Activated T-helper 2 cell treated with anti-CD3 and anti-CD28 coated beads, Interferon-gamma antibody, Interleukin-2, Interleukin-4, amounts not matched to agents 10 μg/mL and 5 μg/mL and 100 μg/mL, durations not matched to agents 14 hours and 24 hours and 36 hours (primary cell): ENCODE results near the gene ISG20. TPM values are rescaled to one million over a fixed set of nuclear protein-coding genes. Genes with fewer than 3 reads are reported as not detected.

Experiments
- DNase-seq: peaks from one replicate; pipeline ENCODE4 v3.0.0; 2021; ENCODE audit warnings: low spot score
- H3K27ac Mint-ChIP-seq: one replicate; pipeline ENCODE4 v1.8.0; 2021; ENCODE audit warnings: mixed read lengths
- H3K27me3 Mint-ChIP-seq: one replicate; pipeline ENCODE4 v1.8.0; 2021; ENCODE audit warnings: low read depth, mixed read lengths
- H3K36me3 Mint-ChIP-seq: one replicate; pipeline ENCODE4 v1.8.0; 2021; ENCODE audit warnings: low read depth, mixed read lengths
- H3K4me1 Mint-ChIP-seq: one replicate; pipeline ENCODE4 v1.8.0; 2021; ENCODE audit warnings: low read depth, mixed read lengths
- H3K4me3 Mint-ChIP-seq: one replicate; pipeline ENCODE4 v1.8.0; 2021; ENCODE audit warnings: low read depth, mild to moderate bottlenecking, moderate library complexity, mixed read lengths
- H3K9me3 Mint-ChIP-seq: one replicate; pipeline ENCODE4 v1.8.0; 2021; ENCODE audit warnings: mixed read lengths
- intact Hi-C: fragments of 100-400 bp; cut with micrococcal nuclease; formaldehyde crosslinking; loops from one replicate; pipeline ENCODE4 v1.15.1; 2023
- total RNA-seq: library from RNA; stranded (reverse); gene quantifications from 2 replicates; pipeline ENCODE4 v1.2.3, GENCODE V29; 2022

The ISG20 gene
- total RNA-seq, 1 donor from 2014 or later = 36.3 TPM

GRCh38 chr15:88612186-88612796 lies 26.5 kb upstream of the ISG20 start:
- Mint-ChIP-seq H3K9me3 (no peaks in the 10 kb centered on the region), H3K36me3 (no peaks in the 10 kb centered on the region), H3K27me3 (peaks cover 46% of the 10 kb centered on the region), H3K4me3 (no peak overlapping the region), H3K27ac (no peak overlapping the region), H3K4me1 (peaks cover 6% of the 10 kb centered on the region)
- no peak for DNase-seq
- intact Hi-C loops = loop anchor here (5.0 kb wide), 1 partner anchor 135 kb away; no protein-coding TSS in a partner anchor

GRCh38 chr15:88613074-88613944 lies 25.5 kb upstream of the ISG20 start:
- Mint-ChIP-seq H3K27ac (no peak overlapping the region), H3K4me3 (no peak overlapping the region), H3K4me1 (peaks cover 5% of the 10 kb centered on the region), H3K27me3 (peaks cover 38% of the 10 kb centered on the region), H3K36me3 (no peaks in the 10 kb centered on the region), H3K9me3 (no peaks in the 10 kb centered on the region)
- no peak for DNase-seq
- intact Hi-C loops = loop anchor here (5.0 kb wide), 1 partner anchor 136 kb away; no protein-coding TSS in a partner anchor

GRCh38 chr15:88615303-88616107 lies 23.3 kb upstream of the ISG20 start:
- Mint-ChIP-seq H3K36me3 (no peaks in the 10 kb centered on the region), H3K4me3 (no peak overlapping the region), H3K27me3 (peaks cover 19% of the 10 kb centered on the region), H3K4me1 (no peaks in the 10 kb centered on the region), H3K27ac (no peak overlapping the region), H3K9me3 (no peaks in the 10 kb centered on the region)
- intact Hi-C loops = no loop called here
- DNase-seq = no peak

- Mint-ChIP-seq H3K4me1 (peaks cover 5% of the 10 kb centered on the region), H3K36me3 (no peaks in the 10 kb centered on the region), H3K9me3 (no peaks in the 10 kb centered on the region), H3K27me3 (peaks cover 18% of the 10 kb centered on the region), H3K4me3 (no peak overlapping the region), H3K27ac (no peak overlapping the region)
- intact Hi-C loops = no loop called here
- no peak for DNase-seq
These were observed 22.6 kb upstream of the ISG20 start for GRCh38 chr15:88616240-88616639.

- Mint-ChIP-seq H3K27me3 (peaks cover 15% of the 10 kb centered on the region), H3K27ac (no peak overlapping the region), H3K9me3 (no peaks in the 10 kb centered on the region), H3K4me3 (no peak overlapping the region), H3K36me3 (peaks cover 8% of the 10 kb centered on the region), H3K4me1 (peaks cover 7% of the 10 kb centered on the region)
- no peak for DNase-seq
- intact Hi-C loops = no loop called here
These were observed 21.6 kb upstream of the ISG20 start for GRCh38 chr15:88617031-88617722.

GRCh38 chr15:88617790-88618189 lies 21.0 kb upstream of the ISG20 start:
- DNase-seq = no peak
- H3K9me3 Mint-ChIP-seq = no peaks in the 10 kb centered on the region
- no peak overlapping the region for H3K27ac Mint-ChIP-seq
- intact Hi-C loops = no loop called here
- peaks cover 13% of the 10 kb centered on the region for H3K27me3 Mint-ChIP-seq
- peaks cover 14% of the 10 kb centered on the region for H3K36me3 Mint-ChIP-seq
- H3K4me3 Mint-ChIP-seq = no peak overlapping the region
- H3K4me1 Mint-ChIP-seq = peaks cover 13% of the 10 kb centered on the region

- no peaks in the 10 kb centered on the region for H3K9me3 Mint-ChIP-seq
- peaks cover 7% of the 10 kb centered on the region for H3K27me3 Mint-ChIP-seq
- DNase-seq = no peak
- H3K4me3 Mint-ChIP-seq = no peak overlapping the region
- no peak overlapping the region for H3K27ac Mint-ChIP-seq
- H3K36me3 Mint-ChIP-seq = peaks cover 21% of the 10 kb centered on the region
- intact Hi-C loops = no loop called here
- H3K4me1 Mint-ChIP-seq = peaks cover 22% of the 10 kb centered on the region
These were observed 20.1 kb upstream of the ISG20 start for GRCh38 chr15:88618686-88619085.

- H3K27ac Mint-ChIP-seq = no peak overlapping the region
- H3K4me3 Mint-ChIP-seq = no peak overlapping the region
- H3K4me1 Mint-ChIP-seq = peaks cover 31% of the 10 kb centered on the region
- peaks cover 30% of the 10 kb centered on the region for H3K36me3 Mint-ChIP-seq
- intact Hi-C loops = loop anchor here (10.0 kb wide), 2 partner anchors 395 to 715 kb away; partner anchors contain the start of gene POLG
- no peak for DNase-seq
- H3K9me3 Mint-ChIP-seq = no peaks in the 10 kb centered on the region
- H3K27me3 Mint-ChIP-seq = peaks cover 3% of the 10 kb centered on the region
These were observed 19.0 kb upstream of the ISG20 start for GRCh38 chr15:88619796-88620195.

- no peaks in the 10 kb centered on the region for H3K9me3 Mint-ChIP-seq
- intact Hi-C loops = loop anchor here (1.0 to 10.0 kb wide), 3 partner anchors 75 to 714 kb away; partner anchors contain the start of genes DET1 and POLG
- H3K27me3 Mint-ChIP-seq = peaks cover 3% of the 10 kb centered on the region
- H3K4me3 Mint-ChIP-seq = peak within 1 kb of the TSS; percentile 95
- peak; percentile 95 for DNase-seq
- H3K27ac Mint-ChIP-seq = peak within 1 kb of the TSS; percentile 97
- peaks cover 40% of the 10 kb centered on the region for H3K36me3 Mint-ChIP-seq
- H3K4me1 Mint-ChIP-seq = peaks cover 38% of the 10 kb centered on the region
These were observed 17.6 kb upstream of the ISG20 start, which contains the start of gene AEN for GRCh38 chr15:88620995-88621772. Gene AEN (plus strand): TSS chr15:88621340. CDS start chr15:88626210, 4,870 bp downstream.

GRCh38 chr15:88621789-88622604 lies 16.8 kb upstream of the ISG20 start:
- peaks cover 3% of the 10 kb centered on the region for H3K27me3 Mint-ChIP-seq
- H3K4me3 Mint-ChIP-seq = peak overlapping the region; percentile 95
- peak overlapping the region; percentile 97 for H3K27ac Mint-ChIP-seq
- intact Hi-C loops = loop anchor here (1.0 to 10.0 kb wide), 3 partner anchors 76 to 713 kb away; partner anchors contain the start of genes DET1 and POLG
- DNase-seq = peak; percentile 57
- H3K36me3 Mint-ChIP-seq = peaks cover 49% of the 10 kb centered on the region
- H3K4me1 Mint-ChIP-seq = peaks cover 45% of the 10 kb centered on the region
- no peaks in the 10 kb centered on the region for H3K9me3 Mint-ChIP-seq

- H3K27me3 Mint-ChIP-seq = peaks cover 3% of the 10 kb centered on the region
These were observed 16.2 kb upstream of the ISG20 start for GRCh38 chr15:88622605-88622975.

More at GRCh38 chr15:88622605-88622975, 16.2 kb upstream of the ISG20 start:
- no peaks in the 10 kb centered on the region for H3K9me3 Mint-ChIP-seq
- peaks cover 55% of the 10 kb centered on the region for H3K36me3 Mint-ChIP-seq
- H3K27ac Mint-ChIP-seq = peak overlapping the region; percentile 97
- peaks cover 51% of the 10 kb centered on the region for H3K4me1 Mint-ChIP-seq
- intact Hi-C loops = loop anchor here (10.0 kb wide), 2 partner anchors 392 to 712 kb away; partner anchors contain the start of gene POLG
- no peak for DNase-seq
- peak overlapping the region; percentile 95 for H3K4me3 Mint-ChIP-seq
